ENCODE data around the gene CPOX. TPM values are rescaled to one million over a fixed set of nuclear protein-coding genes. Genes with fewer than 3 reads are reported as not detected.

CPOX gene
- total and polyA plus RNA-seq, 10 of the 15 experiments (the other 5 are each of a cell fraction or from before 2014, with no cell fraction given), result 40.7 to 72.6 (median 64.5) TPM

DNA sequence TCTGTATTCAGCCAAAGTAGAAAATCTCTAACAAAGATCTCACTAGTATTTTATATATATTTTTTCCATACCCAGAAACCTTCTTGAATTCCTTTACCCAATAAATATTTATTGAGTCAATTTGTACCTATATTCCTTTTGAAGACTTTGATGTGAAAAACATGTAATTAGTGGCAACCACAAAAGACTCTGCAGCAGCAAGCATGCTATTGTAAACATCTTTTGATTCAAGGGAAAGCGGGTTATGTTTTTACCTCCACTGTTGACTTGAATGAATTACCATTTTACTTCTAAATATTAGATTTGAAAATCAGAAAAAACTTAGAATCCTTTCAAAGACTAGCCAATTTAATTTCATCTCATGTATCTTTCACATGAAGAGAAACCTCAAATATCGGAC is 59.2 kb downstream of the CPOX start (continued):
- TF ChIP-seq NR2C1 (IDR thresholded peaks at IDR 0.05) (no peak), ZZZ3 (IDR thresholded peaks at IDR 0.05; ENCODE audit: control insufficient read depth, insufficient read length, low read depth) (no peak), KAT2A (conservative IDR thresholded peaks at IDR 0.05; ENCODE audit: control insufficient read depth, low read depth, low read length) (no peak), SMC3 (IDR thresholded peaks at IDR 0.05; ENCODE audit: borderline replicate concordance, low read length) (0 out of 2 replicates have a peak, but pooled peaks have one; percentile 2), MXI1 (IDR thresholded peaks at IDR 0.05; ENCODE audit: low read depth, low read length) (0 out of 2 replicates have a peak, but pooled peaks have one; percentile 11), BCL11A (IDR thresholded peaks at IDR 0.05; ENCODE audit: low read depth, low read length) (no peak), MTA2 (IDR thresholded peaks at IDR 0.05; ENCODE audit: low read depth) (no peak), FOXK2 (IDR thresholded peaks at IDR 0.05) (no peak), HDAC2 (IDR thresholded peaks at IDR 0.05) (no peak), DPF2 (IDR thresholded peaks at IDR 0.05) (no peak), RUNX3 (IDR thresholded peaks at IDR 0.05; ENCODE audit: low read length) (peak; percentile 42), SPI1 (IDR thresholded peaks at IDR 0.05; ENCODE audit: borderline replicate concordance, insufficient read depth, low read depth, low read length) (no peak)
- TF ChIP-seq, protein P1, sequence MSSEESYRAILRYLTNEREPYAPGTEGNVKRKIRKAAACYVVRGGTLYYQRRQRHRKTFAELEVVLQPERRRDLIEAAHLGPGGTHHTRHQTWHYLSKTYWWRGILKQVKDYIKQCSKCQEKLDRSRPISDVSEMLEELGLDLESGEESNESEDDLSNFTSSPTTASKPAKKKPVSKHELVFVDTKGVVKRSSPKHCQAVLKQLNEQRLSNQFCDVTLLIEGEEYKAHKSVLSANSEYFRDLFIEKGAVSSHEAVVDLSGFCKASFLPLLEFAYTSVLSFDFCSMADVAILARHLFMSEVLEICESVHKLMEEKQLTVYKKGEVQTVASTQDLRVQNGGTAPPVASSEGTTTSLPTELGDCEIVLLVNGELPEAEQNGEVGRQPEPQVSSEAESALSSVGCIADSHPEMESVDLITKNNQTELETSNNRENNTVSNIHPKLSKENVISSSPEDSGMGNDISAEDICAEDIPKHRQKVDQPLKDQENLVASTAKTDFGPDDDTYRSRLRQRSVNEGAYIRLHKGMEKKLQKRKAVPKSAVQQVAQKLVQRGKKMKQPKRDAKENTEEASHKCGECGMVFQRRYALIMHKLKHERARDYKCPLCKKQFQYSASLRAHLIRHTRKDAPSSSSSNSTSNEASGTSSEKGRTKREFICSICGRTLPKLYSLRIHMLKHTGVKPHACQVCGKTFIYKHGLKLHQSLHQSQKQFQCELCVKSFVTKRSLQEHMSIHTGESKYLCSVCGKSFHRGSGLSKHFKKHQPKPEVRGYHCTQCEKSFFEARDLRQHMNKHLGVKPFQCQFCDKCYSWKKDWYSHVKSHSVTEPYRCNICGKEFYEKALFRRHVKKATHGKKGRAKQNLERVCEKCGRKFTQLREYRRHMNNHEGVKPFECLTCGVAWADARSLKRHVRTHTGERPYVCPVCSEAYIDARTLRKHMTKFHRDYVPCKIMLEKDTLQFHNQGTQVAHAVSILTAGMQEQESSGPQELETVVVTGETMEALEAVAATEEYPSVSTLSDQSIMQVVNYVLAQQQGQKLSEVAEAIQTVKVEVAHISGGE (CRISPR knock-in tag; IDR thresholded peaks at IDR 0.05), result no peak

Measured in GM12878 (cell line).